ENCODE results near the gene RELT. TPM values are rescaled to one million over a fixed set of nuclear protein-coding genes. Genes with fewer than 3 reads are reported as not detected.
A peak's percentile ranks its signal among the peaks of the same experiment; 100 is the strongest.

The RELT gene
- total RNA-seq, 2 donors from 2014 or later = 17.3 to 19.6 TPM

GRCh38 chr11:73356979-73357860, 19.0 kb upstream of the RELT start:
- no peak overlapping the region for H3K4me3 Mint-ChIP-seq
- no peak overlapping the region for H3K27ac Mint-ChIP-seq
- H3K9me3 Mint-ChIP-seq = no peaks in the 10 kb centered on the region
- no peaks in the 10 kb centered on the region for H3K4me1 Mint-ChIP-seq (ENCODE audit: low read depth)
- DNase-seq = no peak
- H3K36me3 Mint-ChIP-seq (ENCODE audit: insufficient read depth in 2 of 2) = no peaks in the 10 kb centered on the region
- no peaks in the 10 kb centered on the region for H3K27me3 Mint-ChIP-seq (ENCODE audit: low read depth)
- no peak for ATAC-seq (replicated peaks in 1 of 2)

GRCh38 chr11:73358071-73358470, 18.1 kb upstream of the RELT start:
- no peak for ATAC-seq (replicated peaks in 1 of 2)
- no peaks in the 10 kb centered on the region for H3K4me1 Mint-ChIP-seq (ENCODE audit: low read depth)
- H3K9me3 Mint-ChIP-seq = no peaks in the 10 kb centered on the region
- H3K27me3 Mint-ChIP-seq (ENCODE audit: low read depth) = no peaks in the 10 kb centered on the region
- H3K4me3 Mint-ChIP-seq = no peak overlapping the region
- H3K36me3 Mint-ChIP-seq (ENCODE audit: insufficient read depth in 2 of 2) = no peaks in the 10 kb centered on the region
- no peak for DNase-seq
- no peak overlapping the region for H3K27ac Mint-ChIP-seq

- no peak for DNase-seq
- no peak for ATAC-seq (replicated peaks in 1 of 2)
- Mint-ChIP-seq H3K9me3 (no peaks in the 10 kb centered on the region), H3K4me3 (no peak overlapping the region), H3K27ac (no peak overlapping the region), H3K36me3 (ENCODE audit: insufficient read depth in 2 of 2) (no peaks in the 10 kb centered on the region), H3K27me3 (ENCODE audit: low read depth) (no peaks in the 10 kb centered on the region), H3K4me1 (ENCODE audit: low read depth) (no peaks in the 10 kb centered on the region)
Measured at GRCh38 chr11:73359341-73359740, 16.9 kb upstream of the RELT start.

GRCh38 chr11:73359930-73360742, 16.1 kb upstream of the RELT start:
- Mint-ChIP-seq H3K36me3 (ENCODE audit: insufficient read depth in 2 of 2) (no peaks in the 10 kb centered on the region), H3K4me1 (ENCODE audit: low read depth) (no peaks in the 10 kb centered on the region), H3K27me3 (ENCODE audit: low read depth) (no peaks in the 10 kb centered on the region), H3K27ac (no peak overlapping the region), H3K4me3 (no peak overlapping the region), H3K9me3 (no peaks in the 10 kb centered on the region)
- peak; percentile 37 to 39 for DNase-seq
- ATAC-seq (replicated peaks in 1 of 2) = peak in 1 of 2 donors; percentile 55

- Mint-ChIP-seq H3K4me3 (no peak overlapping the region), H3K27me3 (ENCODE audit: low read depth) (no peaks in the 10 kb centered on the region), H3K4me1 (ENCODE audit: low read depth) (peaks cover 2% of the 10 kb centered on the region), H3K36me3 (ENCODE audit: insufficient read depth in 2 of 2) (no peaks in the 10 kb centered on the region), H3K27ac (no peak overlapping the region), H3K9me3 (no peaks in the 10 kb centered on the region)
- DNase-seq (no peak), ATAC-seq (replicated peaks in 1 of 2) (no peak)
Measured at GRCh38 chr11:73360743-73361369, 15.3 kb upstream of the RELT start.

- Mint-ChIP-seq H3K36me3 (ENCODE audit: insufficient read depth in 2 of 2) (no peaks in the 10 kb centered on the region), H3K4me3 (no peak overlapping the region), H3K27me3 (ENCODE audit: low read depth) (no peaks in the 10 kb centered on the region), H3K9me3 (no peaks in the 10 kb centered on the region), H3K27ac (no peak overlapping the region), H3K4me1 (ENCODE audit: low read depth) (peaks cover 15% of the 10 kb centered on the region)
- DNase-seq (no peak), ATAC-seq (replicated peaks in 1 of 2) (no peak)
Measured at GRCh38 chr11:73361953-73362776, 14.0 kb upstream of the RELT start.

- Mint-ChIP-seq H3K4me3 (no peak overlapping the region), H3K27me3 (ENCODE audit: low read depth) (no peaks in the 10 kb centered on the region), H3K36me3 (ENCODE audit: insufficient read depth in 2 of 2) (no peaks in the 10 kb centered on the region), H3K4me1 (ENCODE audit: low read depth) (peaks cover 24% of the 10 kb centered on the region), H3K9me3 (no peaks in the 10 kb centered on the region), H3K27ac (no peak overlapping the region)
- no peak for DNase-seq
- no peak for ATAC-seq (replicated peaks in 1 of 2)
Measured at GRCh38 chr11:73363147-73363546, 13.1 kb upstream of the RELT start.

- ATAC-seq (replicated peaks in 1 of 2) (peak in 1 of 2 donors; percentile 4), DNase-seq (no peak)
- Mint-ChIP-seq H3K36me3 (ENCODE audit: insufficient read depth in 2 of 2) (no peaks in the 10 kb centered on the region), H3K4me1 (ENCODE audit: low read depth) (peaks cover 24% of the 10 kb centered on the region), H3K27ac (peak overlapping the region; percentile 89), H3K4me3 (peak overlapping the region in 1 of 2 donors; percentile 23), H3K9me3 (no peaks in the 10 kb centered on the region), H3K27me3 (ENCODE audit: low read depth) (no peaks in the 10 kb centered on the region)
Measured at GRCh38 chr11:73365352-73366264, 10.6 kb upstream of the RELT start.

GRCh38 chr11:73366265-73366610, 10.0 kb upstream of the RELT start:
- Mint-ChIP-seq H3K4me3 (peak overlapping the region in 1 of 2 donors; percentile 23), H3K4me1 (ENCODE audit: low read depth) (peaks cover 24% of the 10 kb centered on the region), H3K27ac (peak overlapping the region; percentile 89), H3K36me3 (ENCODE audit: insufficient read depth in 2 of 2) (no peaks in the 10 kb centered on the region), H3K9me3 (no peaks in the 10 kb centered on the region), H3K27me3 (ENCODE audit: low read depth) (no peaks in the 10 kb centered on the region)
- DNase-seq (no peak), ATAC-seq (replicated peaks in 1 of 2) (peak in 1 of 2 donors; percentile 62)

- peaks cover 24% of the 10 kb centered on the region for H3K4me1 Mint-ChIP-seq (ENCODE audit: low read depth)
- no peaks in the 10 kb centered on the region for H3K9me3 Mint-ChIP-seq
- H3K36me3 Mint-ChIP-seq (ENCODE audit: insufficient read depth in 2 of 2) = no peaks in the 10 kb centered on the region
- H3K27me3 Mint-ChIP-seq (ENCODE audit: low read depth) = no peaks in the 10 kb centered on the region
- DNase-seq (no peak), ATAC-seq (replicated peaks in 1 of 2) (no peak)
- peak overlapping the region; percentile 77 for H3K27ac Mint-ChIP-seq
- H3K4me3 Mint-ChIP-seq = no peak overlapping the region
Measured at GRCh38 chr11:73366953-73367352, 9.2 kb upstream of the RELT start.

GRCh38 chr11:73367482-73368024, 8.6 kb upstream of the RELT start:
- H3K4me3 Mint-ChIP-seq = no peak overlapping the region
- H3K9me3 Mint-ChIP-seq = no peaks in the 10 kb centered on the region
- H3K36me3 Mint-ChIP-seq (ENCODE audit: insufficient read depth in 2 of 2) = no peaks in the 10 kb centered on the region
- H3K27me3 Mint-ChIP-seq (ENCODE audit: low read depth) = no peaks in the 10 kb centered on the region
- ATAC-seq (replicated peaks in 1 of 2) (peak; percentile 18 to 29), DNase-seq (no peak)
- no peak overlapping the region for H3K27ac Mint-ChIP-seq
- peaks cover 24% of the 10 kb centered on the region for H3K4me1 Mint-ChIP-seq (ENCODE audit: low read depth)

Measured in activated T-cell treated with anti-CD3 and anti-CD28 coated beads, Interleukin-2, amount 50 U/mL, for 72 hours (primary cell).